Measurements from ENCODE around the gene CACNA2D2. TPM values are rescaled to one million over a fixed set of nuclear protein-coding genes. Genes with fewer than 3 reads are reported as not detected.
"Not testable (repeated sequence)": the region's sequence is repeated elsewhere in the genome, so short reads cannot be mapped to it uniquely, and the experiment has no call there.

CACNA2D2 gene
- total RNA-seq, 1 experiment from 2014 or later, result 0.56 TPM

DNA sequence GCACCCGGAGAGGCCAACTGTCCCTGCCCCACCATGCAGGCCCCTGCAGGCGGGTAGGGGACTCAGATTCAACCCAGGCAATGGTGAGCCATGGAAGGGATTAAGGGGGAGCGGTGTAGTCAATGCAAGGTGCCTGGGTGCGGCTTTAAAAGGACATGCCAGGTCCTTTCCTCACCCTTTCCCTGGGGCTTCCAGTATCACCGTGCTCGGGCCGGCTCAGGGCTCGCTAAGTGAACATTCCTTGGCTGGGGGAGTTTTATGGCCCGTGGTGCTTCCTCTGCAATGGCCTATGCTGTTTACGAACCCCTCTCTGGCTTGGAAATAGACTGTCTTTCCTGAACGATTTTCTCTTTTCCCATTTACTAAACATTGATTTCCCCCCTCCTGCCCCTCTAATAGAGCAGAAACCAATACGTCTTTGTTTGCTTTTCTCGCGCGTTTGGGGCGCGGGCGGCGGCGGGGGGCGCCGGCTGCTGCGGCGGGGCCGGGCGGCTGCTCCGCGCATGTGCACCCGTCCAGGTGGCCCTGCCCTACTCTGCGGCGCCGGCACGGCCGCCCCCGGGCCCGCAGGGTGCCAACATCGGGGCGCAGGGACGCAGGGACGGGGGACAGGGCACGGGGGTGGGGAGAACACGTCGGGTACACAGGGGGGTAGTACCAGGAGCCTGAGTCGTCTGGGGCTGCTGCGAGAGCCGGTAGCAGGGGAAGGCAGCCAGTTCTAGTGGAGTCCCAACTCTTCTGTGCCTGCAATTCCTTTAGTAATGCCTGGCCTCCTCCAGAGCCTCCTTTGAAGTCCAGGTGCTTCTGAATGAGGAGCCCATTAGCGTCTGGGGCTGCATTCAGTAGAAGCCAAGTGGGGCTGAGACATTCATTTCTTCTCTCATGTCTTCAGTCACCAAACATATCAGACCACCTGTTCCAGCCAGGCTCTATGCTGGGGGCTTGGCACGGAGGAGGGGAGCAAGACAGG lies 26.9 kb upstream of the CACNA2D2 start:
- DNase-seq (ENCODE audit: low read depth), result no peak

DNA sequence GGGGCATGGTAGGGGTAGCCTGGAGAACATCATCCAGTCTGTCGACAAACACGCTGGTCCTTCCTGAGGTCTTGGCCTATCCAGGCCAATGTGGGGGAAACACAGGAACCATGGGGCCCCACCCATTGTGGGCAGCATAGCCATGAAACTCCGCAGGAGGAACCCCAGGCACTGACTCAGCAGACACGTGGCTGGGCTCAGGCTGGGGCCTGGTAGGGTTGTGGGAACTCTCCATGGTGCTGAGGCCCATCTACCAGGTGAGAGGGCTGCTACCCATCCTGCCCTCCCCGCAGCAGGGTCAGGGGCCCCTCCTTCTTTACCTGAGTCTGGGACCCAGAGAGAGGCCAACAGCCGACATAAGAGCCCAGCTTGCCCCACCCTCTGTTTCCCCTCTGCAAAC lies 22.6 kb upstream of the CACNA2D2 start:
- DNase-seq (ENCODE audit: low read depth), result peak; percentile 63

DNA sequence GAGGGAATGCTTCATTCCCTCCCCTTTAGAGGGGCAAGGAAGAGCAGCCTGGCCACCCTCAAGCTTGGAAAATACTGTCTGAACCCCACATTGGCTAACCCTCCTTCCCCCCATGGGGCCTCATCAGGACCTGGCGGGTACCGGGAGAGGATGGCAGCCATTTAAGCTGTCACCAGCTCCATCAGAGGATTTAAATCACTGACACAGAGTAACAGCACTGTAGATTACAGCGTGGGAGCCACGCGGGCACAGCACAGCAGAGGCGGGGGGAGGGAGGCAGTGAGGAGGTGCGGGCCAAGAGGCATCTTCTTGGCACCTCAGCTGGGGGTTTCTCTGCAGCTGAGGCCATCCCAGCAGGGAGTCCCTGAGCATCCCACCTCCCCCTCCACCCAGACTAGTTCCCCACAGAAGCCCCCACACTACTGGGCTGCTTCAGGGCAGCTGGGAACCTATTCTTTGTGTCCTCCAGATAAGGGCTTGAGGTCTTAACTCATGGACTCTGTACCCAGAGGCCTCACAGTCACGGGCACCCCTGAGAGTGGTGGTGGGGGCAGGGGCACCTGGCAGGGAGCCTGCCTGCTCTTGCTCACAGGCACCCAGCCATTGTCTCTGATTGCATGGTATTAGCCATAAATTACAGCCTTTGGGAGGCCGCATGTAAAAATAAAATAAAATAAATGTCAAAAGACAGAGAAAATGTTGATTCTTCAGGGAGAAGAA lies 21.9 kb upstream of the CACNA2D2 start:
- DNase-seq (ENCODE audit: low read depth), result no peak

DNA sequence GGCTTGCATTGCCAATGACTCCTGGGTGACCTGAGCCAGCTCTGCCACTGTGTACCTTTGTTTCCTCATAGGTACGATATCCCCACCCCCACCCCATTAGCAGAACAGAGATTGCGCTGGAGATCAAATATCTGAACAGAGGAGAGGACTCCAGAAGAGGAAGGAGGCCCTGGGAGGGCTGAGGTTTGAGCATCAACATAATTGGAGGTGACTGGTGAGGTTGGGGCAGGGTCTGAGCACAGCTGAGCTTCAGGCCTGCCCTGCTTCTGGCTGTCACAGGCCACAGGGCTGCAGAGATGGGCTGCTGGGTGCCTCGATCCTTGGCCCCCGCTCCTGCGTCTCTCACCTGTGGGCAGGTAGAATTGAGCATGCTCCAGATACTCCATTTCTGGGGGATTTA lies 21.3 kb upstream of the CACNA2D2 start:
- no peak for DNase-seq (ENCODE audit: low read depth)

DNA sequence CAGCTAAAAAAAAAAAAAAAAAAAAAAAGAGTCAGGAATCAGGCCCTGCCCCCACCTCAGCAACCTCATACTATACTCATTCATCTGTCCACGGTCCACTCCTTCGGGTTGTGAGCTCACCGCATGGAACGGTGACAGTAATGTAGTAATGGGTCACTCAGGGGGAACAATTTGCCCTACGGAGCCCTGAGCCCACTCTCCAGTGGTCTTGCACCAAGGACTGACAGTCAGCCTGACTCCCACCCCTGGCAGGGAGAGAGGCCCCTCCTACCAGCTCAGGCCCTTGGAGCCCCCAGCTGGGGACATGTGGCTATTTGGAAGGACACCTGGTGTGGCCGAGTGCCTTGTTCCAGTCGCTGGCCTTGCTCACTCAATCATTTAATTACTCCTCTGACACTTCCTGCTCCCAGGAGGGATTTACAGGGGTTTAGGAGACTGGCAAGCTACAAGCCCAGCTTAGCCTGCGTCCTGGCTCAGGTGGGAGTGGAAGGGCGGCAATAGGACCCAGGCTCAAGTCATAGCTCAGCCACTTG lies 19.9 kb upstream of the CACNA2D2 start:
- DNase-seq (ENCODE audit: low read depth), result no peak

DNA sequence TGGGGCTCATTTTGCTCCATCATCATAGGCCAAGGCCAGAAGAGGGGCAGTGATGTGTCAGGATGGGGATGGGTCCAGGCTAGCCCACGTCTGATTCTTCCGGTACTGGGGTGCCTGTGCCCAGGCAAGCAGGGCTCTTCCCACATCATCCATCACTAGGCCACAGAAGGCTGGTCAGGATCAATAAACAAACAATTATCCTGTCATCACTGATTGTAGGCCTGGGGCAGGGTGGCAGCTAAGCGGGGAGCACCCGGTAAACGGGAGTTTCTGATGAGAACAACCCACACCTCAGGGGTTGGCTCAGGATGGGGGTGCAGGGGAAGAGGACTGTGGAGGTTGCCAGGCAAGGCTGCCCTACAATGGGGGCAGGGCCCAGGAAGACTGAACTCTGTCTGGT lies 18.1 kb upstream of the CACNA2D2 start:
- no peak for DNase-seq (ENCODE audit: low read depth)

DNA sequence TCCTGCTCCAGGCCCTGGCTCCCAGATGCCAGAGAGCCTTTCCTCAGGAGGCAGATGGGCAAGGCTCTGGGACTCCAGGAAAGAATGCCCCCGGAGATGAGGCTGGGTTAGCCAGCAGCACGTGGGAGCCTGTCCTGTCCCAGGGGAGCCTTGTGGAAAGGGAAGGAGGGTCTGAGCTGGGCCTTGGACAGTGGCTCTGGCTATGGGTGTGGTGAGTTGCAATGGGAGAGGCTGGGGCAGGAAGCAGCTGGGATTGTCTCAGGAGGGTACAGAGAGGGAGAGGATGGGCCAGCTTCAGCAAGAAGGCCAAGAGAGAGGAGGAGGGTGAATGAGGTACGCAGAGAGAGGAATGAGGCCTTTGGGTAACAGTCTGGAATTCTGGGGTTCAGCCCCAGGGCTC lies 17.4 kb upstream of the CACNA2D2 start:
- DNase-seq (ENCODE audit: low read depth), result no peak

DNA sequence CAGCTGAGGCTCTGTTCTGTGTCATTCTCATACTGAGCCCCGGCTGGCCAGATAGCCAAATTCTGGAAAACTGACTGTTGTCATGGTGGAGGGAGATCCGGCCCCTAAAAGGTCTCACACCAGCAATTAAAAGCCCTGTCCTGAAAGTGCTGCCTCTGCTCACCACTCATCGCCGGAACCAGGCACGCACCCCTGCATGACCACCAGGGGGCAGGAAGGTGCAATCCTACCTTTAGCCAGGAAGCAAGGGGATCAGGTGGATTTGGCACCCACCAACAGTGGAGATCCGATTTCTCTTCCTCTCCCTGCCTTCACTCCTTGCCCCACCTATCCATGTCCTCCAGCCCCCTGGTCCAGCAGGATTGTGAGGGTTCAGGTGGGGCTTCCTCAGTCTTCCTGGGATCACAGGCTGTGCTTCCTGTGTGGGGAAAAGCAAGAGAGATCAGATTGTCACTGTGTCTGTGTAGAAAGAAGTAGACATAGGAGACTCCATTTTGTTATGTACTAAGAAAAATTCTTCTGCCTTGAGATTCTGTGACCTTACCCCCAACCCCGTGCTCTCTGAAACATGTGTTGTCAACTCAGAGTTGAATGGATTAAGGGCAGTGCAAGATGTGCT lies 16.1 kb upstream of the CACNA2D2 start:
- peak; percentile 46 for DNase-seq (ENCODE audit: low read depth)

DNA sequence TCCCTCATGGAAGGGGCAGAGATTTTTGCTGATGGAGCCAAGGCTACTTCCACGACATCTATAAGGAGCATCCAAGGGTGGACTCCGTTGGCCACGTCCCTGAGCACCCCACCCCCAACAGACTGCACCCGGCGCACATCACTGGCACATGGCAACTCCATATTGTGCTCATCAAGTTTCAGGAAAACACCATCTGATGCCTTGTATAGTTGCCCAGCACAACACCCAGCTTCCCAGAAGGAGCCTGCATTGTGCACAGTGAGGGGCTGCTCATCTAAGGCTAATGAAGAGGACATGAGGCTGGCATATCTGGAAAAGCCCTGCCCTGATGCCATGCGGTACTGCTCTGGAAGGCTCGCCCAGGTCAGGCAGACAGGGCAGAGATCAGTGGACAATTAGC lies 15.0 kb upstream of the CACNA2D2 start:
- no peak for DNase-seq (ENCODE audit: low read depth)

DNA sequence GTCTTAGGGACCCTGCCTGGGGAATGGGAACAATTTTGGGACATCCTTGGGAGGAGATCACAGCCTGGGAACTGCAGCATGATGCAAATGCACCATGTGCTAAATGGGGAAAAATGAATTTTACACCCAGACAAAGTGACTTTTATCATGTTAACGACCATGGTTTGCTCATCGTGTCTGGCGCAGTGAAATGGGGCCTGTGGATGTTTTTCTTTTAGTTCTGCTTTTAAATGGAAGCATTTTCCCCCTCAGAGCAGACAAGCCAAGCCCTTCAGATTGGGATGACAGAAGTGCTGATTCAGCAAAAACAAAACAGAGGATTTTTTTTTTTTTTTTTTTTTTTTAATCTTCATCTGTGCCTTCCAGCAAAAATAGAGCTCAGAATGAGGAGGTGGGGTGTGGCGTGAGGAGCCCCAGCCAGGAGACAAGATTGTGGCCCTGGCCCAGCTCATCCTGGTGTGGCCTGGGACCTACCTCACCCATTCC lies 14.3 kb upstream of the CACNA2D2 start:
- DNase-seq (ENCODE audit: low read depth), result no peak

DNA sequence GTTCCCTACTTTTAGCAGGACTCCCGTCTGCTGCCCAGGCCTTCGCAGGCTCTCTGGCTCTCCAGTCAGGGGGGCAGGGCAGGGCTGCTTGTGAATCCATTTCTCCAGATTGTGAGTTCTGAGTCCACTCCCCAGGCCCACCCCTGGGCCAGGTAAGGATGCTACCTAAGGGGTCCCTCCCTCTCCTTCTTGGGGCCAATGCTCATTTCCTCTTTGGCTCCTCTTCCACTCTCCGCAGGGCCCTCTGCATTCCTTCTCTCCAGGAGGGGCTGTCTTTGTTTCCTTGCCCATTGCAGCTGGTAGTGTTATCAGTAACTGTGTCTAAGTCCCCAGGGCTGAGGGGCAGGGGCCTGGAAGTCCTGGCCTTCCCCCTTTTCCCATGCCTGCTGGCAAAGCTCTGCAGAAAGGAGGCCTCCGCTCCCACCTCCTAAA lies 13.0 kb upstream of the CACNA2D2 start:
- DNase-seq (ENCODE audit: low read depth), result no peak

DNA sequence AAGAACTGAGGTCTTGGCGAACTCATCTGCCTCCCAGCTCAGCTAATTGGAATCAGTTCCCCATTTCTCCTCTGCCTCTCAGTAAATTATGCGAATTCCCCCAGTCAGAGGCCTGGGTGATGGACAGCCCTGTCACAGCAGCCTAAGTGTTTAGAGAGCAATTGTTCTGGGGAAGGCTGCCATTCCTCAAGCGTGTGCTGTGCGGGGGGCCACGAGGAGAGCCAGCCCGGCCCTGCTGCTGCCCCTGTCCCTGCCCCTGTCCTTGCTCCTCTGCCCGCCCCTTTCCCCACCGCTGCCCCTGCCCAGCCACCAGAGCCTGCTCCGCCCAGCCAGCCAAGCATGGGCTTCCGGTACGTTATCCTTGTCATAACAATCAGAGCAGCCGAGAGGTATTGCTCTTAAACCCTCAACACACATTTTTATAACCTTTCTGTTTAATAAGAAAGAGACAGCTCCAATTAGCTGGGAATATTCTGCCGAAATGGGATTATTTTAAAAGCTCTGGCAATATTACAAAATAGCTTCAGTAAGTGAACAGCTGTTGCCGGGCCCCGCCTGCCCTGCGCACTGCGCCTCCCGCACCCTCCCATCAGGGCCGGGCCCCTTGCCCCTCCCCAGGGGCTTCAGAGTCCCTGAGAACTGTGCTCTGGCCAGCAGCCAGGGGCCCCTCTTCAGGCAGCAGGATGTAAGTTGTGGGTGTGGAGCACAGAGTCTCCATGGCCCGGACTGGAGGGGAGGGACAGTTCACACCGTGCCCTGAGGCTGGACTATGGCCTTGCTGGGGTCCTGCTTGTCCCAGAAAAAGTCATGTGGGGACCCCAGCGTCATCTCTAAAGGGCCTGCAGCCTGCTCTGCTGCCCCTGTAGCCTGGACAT lies 12.4 kb upstream of the CACNA2D2 start:
- DNase-seq (ENCODE audit: low read depth), result no peak

DNA sequence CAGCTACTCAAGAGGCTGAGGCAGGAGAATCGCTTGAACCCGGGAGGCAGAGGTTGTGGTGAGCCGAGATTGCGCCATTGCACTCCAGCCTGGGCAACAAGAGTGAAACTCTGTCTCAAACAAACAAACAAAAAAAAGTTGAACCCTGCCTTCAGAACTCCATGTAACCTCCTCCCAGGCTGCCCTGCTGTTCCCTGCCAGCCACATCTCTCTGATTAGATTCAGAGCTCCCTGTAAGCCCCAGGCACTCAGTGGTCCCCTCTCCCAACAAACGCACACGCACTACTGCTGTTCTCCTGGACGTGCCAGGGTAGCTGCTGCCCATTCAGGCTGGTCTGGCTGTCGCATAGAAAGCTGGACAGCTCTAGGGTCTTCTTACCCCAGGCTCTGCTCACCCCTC lies 9.5 kb upstream of the CACNA2D2 start:
- DNase-seq (ENCODE audit: low read depth), result not testable (repeated sequence)

DNA sequence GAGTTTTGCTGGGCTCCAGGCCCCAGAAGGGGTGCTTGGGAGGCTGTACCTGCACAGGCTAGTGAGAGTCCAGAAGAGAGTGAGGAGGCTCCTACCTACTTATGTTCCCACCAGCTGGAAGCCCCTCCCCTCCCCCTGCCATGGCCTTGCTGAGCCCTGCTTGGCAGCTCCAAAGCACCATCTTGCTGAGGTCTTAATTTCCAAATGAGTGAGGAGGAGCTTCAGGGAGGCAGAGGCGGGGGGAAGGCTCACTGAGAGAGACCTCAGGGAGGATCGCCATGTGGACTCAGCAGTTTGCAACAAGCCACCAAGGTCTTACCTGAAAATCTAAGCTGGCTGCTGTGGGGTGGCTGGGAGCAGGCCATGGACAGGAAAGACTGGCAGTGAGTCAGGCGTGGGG lies 8.7 kb upstream of the CACNA2D2 start:
- no peak for DNase-seq (ENCODE audit: low read depth)

DNA sequence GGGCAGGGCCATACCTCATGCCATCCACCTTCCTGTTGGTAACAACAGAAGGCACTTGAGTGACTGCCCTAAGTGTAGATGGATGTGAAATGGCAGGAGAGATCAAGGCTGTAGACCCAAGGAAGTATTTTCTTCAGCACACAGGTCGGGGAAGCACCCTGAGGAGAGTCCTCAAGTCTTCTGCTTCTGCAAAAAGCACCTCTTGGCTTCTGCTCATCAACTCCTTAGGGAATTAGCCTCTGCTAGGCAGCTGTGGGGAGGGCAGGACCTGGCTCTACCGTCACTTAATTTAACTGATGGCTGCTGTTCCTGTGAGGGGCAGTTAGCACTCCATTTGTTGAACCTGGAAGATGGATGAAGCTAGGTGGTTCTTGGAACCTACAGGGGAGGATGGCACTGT lies 6.9 kb upstream of the CACNA2D2 start:
- DNase-seq (ENCODE audit: low read depth), result no peak

DNA sequence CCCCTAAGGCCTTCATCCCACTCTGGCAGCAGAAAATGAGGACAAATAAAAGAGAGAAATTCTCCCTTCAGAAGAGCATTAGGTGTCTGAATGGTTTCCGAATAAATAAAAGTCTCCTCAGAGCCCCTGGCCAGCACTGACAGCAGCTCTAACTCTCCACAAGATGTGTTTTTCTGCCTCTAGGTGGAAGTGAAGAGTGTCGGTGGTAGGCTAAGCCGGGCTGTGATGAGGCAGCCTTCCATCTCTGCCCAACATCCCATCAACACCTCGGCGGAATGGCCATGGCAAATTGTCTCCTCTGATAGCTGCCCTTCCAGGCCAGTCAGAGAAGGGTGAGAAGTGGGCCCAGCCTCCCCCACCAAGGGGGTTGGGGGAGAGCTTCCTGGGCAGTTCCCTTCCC lies 6.3 kb upstream of the CACNA2D2 start:
- DNase-seq (ENCODE audit: low read depth), result no peak

DNA sequence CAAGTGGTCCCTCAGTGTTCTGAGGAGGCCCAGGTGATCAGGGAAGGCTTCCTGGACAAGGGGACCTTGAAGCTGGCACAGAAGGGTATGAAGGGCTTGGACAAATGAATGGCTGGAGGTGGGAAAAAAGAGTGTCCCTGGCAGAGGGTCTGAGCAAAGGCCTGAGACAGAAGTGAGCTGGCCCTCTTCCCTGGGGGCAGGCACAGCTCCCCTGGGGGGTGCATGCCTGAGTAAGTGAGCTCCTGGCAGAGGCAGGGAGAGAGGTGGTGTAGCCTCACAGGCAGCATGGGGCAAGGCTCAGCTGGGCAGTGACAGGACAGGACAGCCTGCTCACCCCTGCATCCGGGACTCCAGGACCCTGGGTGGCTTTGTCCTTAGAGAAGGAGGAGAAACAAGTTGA lies 5.4 kb upstream of the CACNA2D2 start:
- no peak for DNase-seq (ENCODE audit: low read depth)

DNA sequence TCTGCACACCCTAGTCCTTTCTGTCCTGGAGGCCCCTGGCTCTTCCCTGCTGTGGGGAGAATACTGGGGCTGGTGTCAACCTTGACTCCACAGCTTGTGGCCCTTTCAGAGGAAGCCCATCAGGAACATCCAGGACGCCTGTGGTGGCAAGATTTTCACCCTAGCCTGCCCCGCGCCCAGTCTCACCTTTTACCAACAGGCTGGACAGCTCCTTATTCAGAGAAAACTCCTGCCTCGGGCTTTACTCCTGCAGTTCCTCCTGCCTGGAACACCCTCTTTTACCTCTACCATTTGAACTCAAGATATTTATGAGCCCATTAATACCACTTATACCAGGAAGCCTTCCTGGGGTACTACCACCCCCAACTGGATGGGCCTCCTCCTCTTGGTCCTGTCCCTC lies 2.7 kb upstream of the CACNA2D2 start:
- no peak for DNase-seq (ENCODE audit: low read depth)

DNA sequence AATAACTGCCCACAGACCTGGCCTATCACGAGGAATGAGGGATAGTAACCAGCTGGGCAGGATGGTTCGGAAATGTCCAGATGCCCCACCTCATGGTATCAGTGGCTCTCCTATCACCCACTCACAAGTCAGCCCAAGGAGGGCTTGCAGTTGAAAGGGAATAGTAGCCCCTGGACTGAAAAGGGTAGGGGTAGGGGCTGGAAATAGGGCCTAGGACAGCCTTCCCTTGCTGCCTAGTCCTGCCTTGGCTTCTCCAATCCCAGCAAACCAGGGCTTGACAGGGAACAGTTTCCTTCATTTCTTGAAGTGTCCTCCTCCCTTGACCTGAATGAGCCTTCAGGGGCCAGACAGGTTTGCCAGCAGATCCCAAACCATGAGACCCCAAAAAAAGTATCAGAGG lies 1.2 kb upstream of the CACNA2D2 start:
- DNase-seq (ENCODE audit: low read depth), result no peak

DNA sequence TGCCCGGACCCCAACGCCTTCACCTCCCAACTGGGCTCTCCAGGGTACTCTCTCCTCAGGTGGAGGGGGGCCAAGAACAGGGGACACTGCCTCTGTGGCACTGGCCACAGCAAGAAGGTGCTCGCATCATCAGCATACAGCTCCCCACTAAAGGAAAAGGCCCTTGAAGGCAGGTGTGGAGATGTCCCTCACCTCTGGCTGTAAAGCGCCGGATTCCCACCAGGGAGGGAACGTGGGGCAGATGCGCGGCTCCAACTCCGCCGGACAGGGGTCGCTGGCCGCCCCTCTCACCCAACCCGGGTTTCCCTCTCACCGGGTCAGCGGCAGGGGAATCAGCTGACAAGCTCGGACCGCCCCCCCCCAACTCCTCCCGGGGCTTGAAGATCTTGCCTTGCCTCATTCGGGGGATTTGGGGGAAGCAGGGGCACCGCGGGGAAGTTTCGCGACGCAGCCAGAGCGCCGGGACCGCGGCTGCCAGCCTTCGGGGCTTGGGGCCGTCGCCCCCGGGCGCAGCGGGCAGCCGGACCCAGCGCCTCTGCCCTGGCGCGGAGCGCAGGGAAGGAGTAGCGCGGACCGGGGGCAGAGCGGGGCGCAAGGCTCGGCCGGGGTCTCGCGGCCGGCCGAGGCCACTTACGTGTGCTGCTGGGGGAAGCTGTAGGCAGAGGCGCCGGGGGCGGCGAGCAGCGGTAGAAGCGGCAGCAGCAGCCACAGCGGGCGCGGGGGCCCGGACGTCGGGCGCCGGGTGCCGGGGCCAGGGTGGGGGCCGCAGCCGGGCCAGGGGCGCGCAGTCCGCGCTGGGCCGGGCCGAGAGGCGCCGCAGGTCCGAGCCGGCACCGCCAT lies 630 bp downstream of the CACNA2D2 start:
- DNase-seq (ENCODE audit: low read depth), result no peak

Measured in HT1080 (cell line).